IPS-NIHi7 (cell line): ENCODE data around the gene EXOC6.
"Not testable (repeated sequence)": the region's sequence is repeated elsewhere in the genome, so short reads cannot be mapped to it uniquely, and the experiment has no call there.

ENCODE experiments used
- DNase-seq: peaks from one replicate; pipeline ENCODE4 v3.0.0; 2012; ENCODE audit warnings: mixed read lengths; ENCODE audit errors: extremely low spot score

The EXOC6 gene

GRCh38 chr10:93079663-93080349, 231.5 kb downstream of the EXOC6 start:
- DNase-seq = no peak

GRCh38 chr10:93080350-93081046, 232.2 kb downstream of the EXOC6 start:
- DNase-seq = peak; percentile 80

GRCh38 chr10:93081318-93081717, 233.0 kb downstream of the EXOC6 start:
- no peak for DNase-seq

- no peak for DNase-seq
Observed at GRCh38 chr10:93081834-93082233, 233.5 kb downstream of the EXOC6 start.

GRCh38 chr10:93083743-93084539, 235.6 kb downstream of the EXOC6 start:
- DNase-seq = no peak

GRCh38 chr10:93085272-93085859, 237.0 kb downstream of the EXOC6 start:
- DNase-seq = no peak

- DNase-seq = no peak
Observed at GRCh38 chr10:93086289-93086688, 238.0 kb downstream of the EXOC6 start.

- DNase-seq = no peak
Observed at GRCh38 chr10:93087846-93088245, 239.5 kb downstream of the EXOC6 start.

- peak; percentile 8 for DNase-seq
Observed at GRCh38 chr10:93088466-93088865, 240.1 kb downstream of the EXOC6 start.

GRCh38 chr10:93090619-93091018, 242.3 kb downstream of the EXOC6 start:
- DNase-seq = no peak

- DNase-seq = no peak
Observed at GRCh38 chr10:93091960-93092359, 243.6 kb downstream of the EXOC6 start.

- peak; percentile 54 for DNase-seq
Observed at GRCh38 chr10:93095225-93095624, 246.9 kb downstream of the EXOC6 start.

GRCh38 chr10:93096901-93097300, 248.6 kb downstream of the EXOC6 start:
- DNase-seq = no peak

- DNase-seq = peak; percentile 35
Observed at GRCh38 chr10:93097386-93097785, 249.1 kb downstream of the EXOC6 start.

GRCh38 chr10:93098816-93099215, 250.5 kb downstream of the EXOC6 start:
- DNase-seq = no peak

GRCh38 chr10:93099670-93100069, 251.3 kb downstream of the EXOC6 start:
- no peak for DNase-seq

GRCh38 chr10:93101148-93101547, 252.8 kb downstream of the EXOC6 start:
- DNase-seq = not testable (repeated sequence)

GRCh38 chr10:93103953-93104352, 255.6 kb downstream of the EXOC6 start:
- no peak for DNase-seq

- DNase-seq = no peak
Observed at GRCh38 chr10:93106631-93107072, 258.3 kb downstream of the EXOC6 start.
